Right forelimb (tissue), 1 donor: ENCODE results near the gene NRP1.

ENCODE experiments used
- DNase-seq: peaks from one replicate; pipeline ENCODE4 v3.0.0-alpha.2; 2018

Gene NRP1

DNA sequence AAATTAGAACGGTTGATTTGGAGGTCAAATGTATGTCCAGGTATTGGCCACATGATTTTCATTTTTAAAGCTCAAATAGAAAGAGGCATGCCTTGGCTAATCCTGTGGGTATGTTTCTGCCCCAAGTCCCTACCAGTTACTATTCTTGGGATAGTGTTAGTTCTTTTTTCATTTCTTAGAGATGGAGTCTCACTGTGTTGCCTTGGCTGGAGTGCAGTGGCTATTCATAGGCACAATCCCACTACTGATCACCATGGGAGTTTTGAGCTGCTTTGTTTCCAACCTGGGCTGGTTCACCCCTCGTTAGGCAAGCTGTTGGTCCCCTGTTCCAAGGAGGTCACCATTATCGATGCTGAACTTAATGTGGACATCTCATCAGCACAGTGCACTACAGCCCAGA lies 46.3 kb downstream of the NRP1 start:
- no peak for DNase-seq

DNA sequence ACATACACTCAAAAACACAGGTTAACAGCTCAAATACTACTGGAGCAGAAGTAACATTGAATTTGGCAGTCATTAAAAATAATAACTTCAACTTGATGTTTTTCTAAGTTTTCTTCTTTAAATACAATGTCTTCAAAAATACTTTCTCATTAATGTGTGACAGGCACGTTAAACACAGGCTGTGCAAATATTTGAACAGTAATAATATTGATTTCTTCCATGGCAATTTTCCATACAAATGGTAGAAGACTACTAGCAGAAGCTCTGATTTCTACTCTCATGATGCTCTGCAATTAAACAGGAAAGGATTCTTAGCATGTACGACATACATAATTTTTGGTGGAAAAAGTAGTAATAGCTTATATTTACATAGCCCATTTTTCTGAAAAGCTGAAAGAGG lies 47.4 kb downstream of the NRP1 start:
- DNase-seq: no peak

DNA sequence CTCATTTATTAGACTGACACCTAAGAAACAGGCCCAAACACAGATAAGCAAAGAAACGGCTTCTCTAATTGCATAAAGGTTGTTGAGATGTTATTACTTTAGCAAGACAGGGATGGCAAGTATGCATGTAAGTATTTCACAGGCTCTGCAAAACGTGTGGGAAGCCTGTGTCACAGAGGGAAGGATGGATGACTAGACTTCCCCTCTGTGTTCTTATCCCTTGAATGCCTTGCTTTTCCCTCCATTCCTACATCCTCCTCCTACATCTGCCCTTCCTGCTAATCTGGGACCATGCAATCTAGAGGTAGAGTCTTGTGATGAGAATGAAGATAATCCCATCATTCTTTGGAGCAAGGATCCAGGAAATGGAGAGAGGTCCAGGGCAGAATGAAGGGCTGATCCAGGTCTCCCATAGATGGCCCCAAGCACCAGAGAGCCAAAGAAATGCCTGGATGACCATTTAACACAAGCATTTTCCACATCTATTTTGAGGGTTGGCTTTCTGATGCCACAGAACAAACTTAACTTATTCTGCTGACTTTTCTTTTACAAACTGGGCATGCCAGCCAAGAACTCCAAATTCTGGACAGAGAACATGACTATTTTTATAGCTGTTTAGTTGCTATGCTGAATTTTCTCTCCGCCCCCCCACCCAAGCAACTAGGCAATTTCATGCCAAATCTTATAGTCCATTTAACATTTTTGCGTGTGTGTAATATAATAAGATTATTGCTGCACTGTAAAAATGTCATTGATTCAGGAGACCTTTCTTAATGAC lies 48.1 kb downstream of the NRP1 start:
- DNase-seq: no peak

DNA sequence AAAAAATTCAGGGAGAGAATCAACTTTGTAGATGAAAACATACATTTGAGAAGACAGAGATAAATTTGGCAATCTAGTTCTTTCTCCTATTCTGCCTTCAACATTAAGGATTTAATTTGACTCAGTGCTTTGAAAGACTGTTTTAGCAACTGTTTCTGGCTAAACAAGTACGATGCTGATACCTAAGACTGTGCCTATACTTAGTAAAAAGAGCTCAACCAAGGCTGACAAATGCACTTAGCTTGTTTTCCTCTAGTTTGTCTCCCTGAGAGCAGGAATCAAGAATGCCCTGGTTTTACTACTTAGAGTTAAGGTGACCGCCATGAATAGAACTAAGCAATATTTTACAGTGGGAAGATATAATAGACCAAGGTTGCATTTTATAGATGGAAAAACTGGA lies 49.5 kb downstream of the NRP1 start:
- DNase-seq: no peak

DNA sequence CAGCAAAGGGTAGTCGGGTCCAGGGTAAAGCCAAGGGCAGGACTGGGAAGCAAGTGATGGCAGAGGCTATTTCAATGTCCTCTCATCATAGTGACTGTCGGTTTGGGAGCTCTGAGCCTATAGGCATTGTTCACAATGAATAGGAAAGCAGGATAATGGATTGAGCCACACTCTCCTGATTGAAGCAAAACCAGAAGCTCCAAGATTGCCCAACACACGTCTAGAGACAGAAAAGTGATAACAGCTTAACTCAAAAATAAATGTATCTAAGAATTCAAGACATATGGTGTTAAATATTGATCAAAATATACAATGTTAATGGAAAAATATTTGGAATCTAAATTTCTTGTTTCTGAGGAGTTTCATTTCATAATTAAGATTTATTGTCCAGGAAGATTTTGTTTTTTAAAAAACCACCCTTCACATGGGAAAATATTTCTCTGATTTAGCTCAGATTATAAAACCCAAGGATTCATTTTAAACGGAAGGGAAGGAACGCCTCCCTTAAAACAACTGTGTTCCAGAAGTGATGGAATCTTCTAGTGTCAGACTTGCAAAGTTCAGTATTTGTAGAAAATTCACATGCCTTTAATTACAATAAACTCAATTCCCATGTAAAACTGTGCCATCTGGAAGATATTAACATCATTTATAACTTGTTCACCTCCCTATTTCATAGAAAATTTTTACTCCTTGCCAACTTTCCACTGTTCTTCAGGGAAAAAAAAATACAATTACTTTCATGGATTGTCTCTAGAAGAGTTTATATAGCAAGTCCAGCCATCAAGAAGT lies 54.5 kb downstream of the NRP1 start:
- DNase-seq: no peak

DNA sequence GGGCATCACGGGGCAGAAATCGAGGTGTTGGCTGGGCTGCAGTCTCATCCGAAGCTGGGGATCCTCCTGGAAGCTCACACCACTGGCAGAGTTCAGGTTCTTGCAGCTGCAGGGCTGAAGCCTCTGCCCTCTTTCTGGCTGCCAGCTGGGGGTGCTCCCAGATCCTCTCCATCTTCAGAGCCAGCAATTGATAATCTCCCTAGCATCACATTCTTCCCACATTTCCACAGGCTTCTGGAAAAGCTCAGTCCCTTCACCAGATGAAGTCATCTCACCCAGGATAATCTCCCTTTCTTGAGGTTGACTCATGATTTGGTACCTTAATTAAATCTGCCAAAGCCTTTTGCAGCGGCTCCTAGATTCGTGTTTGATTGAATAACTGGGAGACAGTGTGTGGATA lies 55.2 kb downstream of the NRP1 start:
- DNase-seq: no peak

DNA sequence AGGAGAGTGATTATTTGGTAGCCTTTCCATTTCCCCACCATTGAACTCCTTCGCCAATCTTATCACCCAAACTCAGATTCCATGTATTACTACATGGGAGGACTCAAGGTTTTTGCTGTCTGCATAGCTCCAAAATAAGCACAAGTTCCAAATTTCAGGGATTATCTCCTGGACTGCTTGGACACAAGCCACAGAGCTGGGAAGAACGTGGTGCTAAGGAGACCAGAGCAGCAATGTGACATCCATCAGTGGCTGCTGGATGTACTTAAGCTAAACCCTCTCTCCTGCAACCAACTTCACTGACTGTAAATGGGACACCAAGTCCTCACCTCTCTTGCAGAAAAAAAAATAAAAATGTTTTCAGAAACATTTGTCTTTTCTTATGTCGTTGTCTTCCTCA lies 56.3 kb downstream of the NRP1 start:
- no peak for DNase-seq

DNA sequence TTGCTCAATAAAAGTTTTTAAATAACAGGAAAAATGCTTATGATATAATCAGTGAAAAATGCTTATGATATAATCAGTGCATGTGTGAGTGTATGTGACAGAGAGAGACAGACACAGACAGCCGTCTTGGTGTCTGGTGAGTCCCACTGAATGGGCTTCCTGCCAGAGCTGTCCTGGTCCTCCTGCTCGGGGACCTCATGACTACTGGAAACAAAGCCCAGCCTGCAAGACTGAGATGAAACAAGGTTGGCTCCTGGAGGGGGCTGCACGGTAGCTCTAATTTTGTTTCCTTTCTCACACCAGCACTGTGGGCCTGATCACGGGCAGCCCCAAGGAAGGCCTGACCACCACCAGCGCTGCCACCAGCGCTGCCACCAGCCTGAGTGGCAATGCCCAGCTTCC lies 57.3 kb downstream of the NRP1 start:
- no peak for DNase-seq

DNA sequence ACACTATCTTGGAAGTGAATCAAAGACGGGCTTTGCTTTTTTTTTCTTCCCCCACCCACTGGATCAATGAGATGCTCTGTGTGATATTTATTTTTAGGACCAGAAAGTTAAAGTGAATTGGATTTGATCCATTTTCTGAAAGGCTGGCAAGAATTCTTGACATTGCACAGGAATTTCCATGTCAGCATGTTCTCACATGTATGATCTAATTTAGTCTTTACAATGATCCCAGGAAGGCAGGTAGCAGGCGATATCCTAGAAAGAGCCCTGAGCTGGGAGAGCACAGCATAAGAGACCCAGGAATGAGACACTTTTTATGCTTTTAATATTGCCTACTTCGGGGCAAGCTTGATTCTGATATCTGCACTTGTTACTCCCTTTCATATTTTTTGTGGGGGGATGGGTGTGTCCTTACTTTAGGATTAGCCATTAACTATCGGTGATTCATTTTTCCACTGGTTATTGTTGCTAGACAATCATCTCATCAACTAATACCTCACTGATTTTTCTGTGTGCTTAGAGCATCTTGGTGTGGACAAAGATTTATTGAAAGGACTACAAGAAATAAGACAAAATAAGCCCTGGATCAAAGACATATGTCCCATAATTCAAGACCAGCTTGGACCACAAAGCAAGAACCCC lies 58.1 kb downstream of the NRP1 start:
- DNase-seq: no peak

DNA sequence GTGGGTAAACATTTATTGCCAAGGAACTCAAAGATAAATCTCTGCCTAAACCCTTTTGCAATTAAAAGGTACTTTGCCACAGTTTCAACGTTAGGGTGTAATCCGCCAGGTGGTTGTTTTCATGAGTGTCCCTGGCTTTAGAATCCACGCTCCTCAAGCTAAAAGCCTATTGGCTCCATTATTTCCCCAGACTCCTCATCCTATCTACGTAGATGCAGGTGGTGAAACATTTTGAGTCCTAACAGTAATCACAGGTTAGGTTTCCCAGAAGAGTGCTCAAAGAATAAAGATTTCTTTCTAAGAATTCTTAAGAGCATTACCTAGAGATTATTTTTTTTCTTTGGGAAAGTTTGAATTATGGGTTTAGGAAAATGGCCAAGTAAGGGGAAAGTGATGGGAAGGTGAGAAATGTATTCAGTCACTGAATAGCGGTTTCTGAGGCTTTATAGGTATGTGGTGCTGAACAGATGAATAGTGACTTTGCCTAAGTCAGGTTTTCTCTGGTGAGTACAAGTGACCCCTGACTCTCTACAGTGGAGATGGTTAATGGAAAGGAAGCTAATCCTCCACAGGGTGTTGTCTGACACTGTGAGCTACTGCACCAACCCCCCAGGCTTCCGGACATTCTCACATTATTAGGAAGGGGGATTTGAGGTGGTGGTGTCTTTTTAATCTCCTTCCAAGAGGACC lies 60.2 kb downstream of the NRP1 start:
- DNase-seq: no peak

DNA sequence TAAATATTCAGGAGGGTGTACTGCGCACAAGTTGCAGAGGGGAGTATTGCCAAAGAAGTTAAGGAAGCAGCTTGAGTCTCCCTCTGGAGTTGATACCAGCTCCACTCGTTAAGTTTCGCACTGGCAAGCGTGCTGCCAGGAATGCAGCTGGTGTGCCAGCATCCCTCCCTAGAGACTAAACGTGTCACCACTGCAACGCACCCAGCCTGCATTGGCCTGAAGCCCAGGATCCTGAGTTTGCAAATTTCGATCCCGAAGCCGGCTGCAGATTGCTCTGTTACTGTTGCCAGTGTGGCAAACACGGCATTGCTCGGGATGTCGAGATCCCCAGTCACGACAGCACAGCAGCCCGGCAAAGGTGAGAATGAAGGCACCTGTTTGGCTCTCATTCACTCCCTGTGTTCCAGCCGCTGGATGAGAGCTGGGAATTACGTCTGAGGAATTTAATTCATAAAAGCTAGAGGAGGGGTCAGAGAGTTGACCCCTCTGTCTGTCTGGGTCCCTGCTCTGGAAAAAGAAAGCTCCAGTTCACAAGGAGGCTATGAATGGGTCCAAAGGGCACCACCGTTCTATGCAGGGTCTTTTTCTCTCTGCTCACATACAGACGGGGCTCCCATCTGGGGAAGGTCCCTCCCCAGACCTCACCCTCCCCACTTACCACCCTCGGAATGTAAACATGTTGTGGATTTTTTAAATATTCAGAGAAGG lies 61.0 kb downstream of the NRP1 start:
- DNase-seq: peak; percentile 73

DNA sequence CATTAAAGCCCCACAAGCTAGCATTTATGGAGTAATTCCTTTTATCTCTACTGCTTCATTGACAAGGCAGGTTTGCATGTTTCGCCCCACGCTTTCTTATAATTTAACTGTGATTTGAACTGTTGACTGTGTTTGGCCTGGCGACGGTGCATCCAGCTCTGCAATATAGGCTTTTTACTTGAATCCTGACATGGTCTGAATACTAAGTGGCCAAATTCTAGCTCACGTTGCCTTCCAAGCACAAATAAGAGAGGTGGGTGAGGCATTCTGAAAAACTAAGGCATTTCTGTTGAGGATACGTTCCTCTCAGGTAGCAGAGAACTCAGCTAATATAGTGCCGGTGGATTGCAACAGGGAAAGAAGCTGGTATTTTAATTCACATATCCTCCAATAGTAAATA lies 61.8 kb downstream of the NRP1 start:
- DNase-seq: no peak

DNA sequence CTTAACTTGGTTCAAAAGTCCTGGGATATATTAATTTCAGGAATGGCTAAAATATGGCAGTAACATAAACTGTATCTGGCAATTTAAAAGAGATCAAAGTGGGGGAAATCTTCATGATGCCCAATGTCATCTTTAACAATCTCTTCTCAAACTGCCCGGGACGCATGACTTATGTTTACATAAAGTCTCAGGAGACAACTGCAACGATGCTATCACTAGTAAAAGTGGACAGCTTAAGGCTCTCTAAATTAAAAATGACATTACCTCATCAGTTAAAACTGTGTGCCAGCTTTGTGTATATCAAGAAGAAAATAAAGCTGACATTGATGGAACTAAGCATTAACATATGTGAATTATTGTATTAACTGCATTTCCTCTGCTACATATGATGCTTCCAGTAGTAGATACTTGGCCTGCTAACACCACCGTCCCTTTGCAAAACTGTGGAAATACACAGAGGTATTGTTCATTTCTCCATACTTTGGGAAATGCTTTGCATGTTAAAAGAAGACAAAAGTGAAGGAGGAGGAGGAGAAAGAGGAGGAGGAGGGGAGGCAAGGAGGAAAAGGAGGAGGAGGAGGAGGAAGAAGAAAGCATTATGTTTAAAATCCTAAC lies 62.4 kb downstream of the NRP1 start:
- DNase-seq: no peak

DNA sequence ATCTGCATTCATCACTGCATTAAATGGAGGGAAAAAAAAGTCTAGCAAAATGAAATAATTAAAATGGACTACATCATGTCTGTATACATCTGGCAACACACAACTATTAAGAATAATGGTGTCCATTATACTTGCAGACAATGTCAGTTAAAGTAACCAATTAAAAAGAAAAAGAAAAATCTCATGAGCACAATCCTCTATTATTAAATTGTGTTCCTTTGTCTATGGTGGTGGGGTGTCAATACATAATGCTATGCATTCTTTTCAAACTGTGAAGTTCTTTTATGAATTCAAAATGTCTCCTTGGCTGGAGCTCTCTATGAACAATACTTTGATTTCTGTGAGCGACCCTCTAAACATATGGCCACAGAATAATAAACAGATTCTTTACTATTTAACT lies 63.5 kb downstream of the NRP1 start:
- DNase-seq: no peak

DNA sequence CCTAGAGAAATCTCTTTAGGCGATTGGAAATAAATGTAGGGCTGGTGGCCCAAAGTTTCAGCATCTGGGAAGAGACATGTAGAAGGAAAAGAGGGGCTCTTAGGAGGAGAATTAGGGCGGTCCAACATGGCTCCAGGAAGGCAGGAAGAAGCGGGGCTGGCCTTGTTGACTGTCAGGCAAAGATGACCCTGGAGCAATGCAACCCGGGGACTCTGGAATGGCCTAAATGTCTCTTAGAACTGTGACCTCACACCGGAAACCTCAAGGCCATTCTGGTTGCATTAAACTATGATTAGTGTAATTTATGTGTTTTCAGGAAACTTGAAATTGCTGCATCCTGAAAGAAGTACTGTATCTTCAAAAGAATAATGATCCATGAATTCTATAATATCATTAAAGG lies 66.8 kb downstream of the NRP1 start:
- DNase-seq: no peak

DNA sequence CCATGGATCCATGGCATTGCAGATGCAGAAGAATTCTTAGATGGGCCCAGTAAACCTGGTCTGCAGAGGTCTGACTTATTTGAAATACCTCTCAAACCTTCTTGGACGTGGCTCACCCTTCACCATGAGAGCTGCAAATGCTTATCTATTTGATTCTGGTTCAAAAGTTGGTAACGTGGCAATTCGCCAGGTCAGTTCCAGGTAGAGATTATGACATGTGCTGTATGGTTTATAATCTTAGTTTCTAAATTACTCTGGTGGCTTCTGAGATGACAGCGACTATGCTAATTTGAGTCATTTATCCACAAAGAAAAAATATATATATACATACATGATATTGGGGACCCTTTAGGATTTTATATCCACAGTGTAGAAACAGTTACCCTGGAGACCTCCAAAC lies 68.8 kb downstream of the NRP1 start:
- DNase-seq: no peak

DNA sequence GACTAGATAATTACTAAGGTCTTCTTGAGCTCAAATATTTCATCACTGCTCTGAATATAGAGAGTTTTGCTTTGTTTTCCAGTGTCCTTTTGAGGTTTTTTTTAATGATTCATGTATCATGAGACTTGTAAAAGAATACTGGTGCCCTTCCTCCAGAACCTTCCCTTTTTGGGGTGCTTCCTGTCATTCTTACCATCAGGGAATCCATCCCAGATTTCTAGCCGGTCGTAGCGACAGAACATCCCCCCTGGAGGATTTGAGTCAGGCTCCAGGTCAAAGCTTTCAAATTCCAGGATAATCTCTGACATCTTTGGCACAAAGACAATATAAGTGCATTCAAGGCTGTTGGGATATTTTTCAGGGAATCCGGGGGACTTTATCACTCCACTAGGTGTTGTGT lies 71.0 kb downstream of the NRP1 start:
- no peak for DNase-seq

DNA sequence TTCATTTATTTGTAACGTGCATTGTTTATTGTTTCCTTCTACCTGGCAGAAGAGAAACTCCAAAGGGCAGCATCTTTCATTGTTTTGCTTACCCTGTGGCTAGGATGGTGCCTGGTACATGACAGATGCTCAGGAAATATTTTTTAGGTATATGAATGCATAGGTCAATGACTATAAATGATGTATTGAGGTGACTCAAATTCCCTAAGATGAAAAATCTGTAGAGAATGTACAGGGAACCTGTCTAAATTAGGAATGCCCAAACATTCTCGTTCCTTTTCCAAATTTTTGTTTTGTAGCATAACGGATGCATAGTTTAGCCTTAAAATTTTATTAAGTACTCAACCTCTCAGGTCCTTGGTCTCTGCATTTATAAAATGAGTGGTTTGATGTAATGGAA lies 71.6 kb downstream of the NRP1 start:
- no peak for DNase-seq

DNA sequence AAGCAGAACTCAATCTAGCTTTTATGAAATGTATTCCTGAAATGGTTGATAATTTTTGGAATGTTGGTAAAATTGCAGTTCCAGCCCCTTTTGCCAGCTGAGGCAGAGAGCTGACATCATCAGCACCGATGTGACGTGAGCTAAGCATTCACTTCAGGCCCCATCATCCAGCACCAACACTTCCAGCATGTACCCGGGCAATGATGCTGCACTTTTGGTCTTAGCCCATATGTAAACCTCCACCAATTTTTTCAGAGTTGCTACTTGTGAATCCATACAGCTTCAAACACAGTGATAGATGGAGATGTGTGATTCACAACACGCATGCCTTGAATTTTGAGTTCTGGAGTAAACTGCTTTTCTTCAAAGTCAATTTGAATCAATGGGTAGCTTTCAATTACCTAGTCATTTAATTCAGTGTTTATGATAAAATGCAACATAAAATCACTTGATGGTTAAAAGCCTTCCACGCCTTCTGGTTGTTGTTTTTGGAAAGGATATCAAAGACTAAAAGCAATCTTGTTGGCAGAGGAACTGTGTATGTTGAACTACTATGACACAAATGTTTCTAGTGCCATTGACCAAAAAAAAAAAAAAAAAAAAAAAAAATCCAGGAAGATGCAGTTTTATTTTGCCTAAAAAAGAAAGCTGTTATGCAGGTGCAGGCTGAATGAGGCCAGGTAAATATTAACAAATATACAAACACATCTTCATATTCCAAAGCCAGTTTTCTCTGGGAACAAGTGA lies 73.9 kb downstream of the NRP1 start:
- DNase-seq: no peak

DNA sequence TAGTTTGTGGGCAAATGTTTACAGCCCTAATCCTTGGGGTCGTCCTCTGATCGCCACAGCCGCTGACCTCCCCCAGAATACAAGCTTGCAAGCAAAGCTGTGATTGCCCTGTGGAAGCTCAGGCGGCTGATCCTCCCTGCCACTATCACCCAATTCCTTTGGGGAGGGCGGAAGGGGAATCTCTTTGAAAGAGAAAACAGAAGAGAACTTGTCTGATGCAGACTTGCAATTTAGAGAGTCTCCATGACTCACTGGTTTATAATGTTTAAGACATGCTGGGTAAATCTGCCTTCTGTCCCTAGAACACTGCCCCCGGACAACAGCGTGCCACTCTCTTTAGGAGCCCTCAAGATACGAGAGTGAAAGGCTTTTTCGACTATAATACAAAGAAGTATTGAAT lies 75.5 kb downstream of the NRP1 start:
- DNase-seq: no peak

DNA sequence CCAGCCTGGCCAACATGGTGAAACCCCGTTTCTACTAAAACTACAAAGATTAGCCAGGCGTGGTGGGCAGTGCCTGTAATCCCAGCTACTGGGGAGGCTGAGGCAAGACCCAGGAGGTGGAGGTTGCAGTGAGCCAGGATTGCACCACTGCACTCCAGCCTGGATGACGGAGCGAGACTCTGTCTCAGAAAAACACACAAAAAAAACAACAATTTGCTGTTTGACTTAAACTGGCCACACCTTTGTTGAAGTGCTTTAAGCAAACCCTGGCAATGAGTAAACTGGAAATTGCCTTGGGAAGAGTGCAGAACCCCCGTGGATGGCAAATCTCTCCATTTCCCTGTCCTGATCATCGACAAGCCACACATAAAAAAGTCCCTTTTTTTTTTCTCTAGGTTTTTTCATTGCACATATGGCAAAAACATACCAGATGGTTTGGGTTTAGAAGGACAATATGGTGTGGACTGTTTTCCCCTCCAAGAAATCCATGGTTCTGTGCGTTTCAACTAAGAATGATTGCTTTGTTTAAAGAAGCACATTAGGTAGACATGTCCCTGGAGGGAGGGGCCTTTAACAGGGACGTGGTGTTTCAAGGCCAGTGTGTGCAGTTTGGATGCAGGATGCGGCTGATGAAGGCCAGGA lies 76.9 kb downstream of the NRP1 start:
- no peak for DNase-seq
